Measurements from ENCODE around the gene MPP1.
"Not testable (repeated sequence)": the region's sequence is repeated elsewhere in the genome, so short reads cannot be mapped to it uniquely, and the experiment has no call there.

MPP1 gene

GRCh38 chrX:154829134-154829533 lies 23.8 kb upstream of the MPP1 start:
- no peak for TF ChIP-seq CTCF (conservative IDR thresholded peaks at IDR 0.05)
- no peak for TF ChIP-seq ZFX (IDR thresholded peaks at IDR 0.05)
- no peak overlapping the region for H3K27ac ChIP-seq

- TF ChIP-seq ZFX (IDR thresholded peaks at IDR 0.05) (no peak), CTCF (conservative IDR thresholded peaks at IDR 0.05) (no peak)
- no peak overlapping the region for H3K27ac ChIP-seq
Measured at GRCh38 chrX:154828016-154828408, 22.7 kb upstream of the MPP1 start.

GRCh38 chrX:154827194-154828015 lies 22.1 kb upstream of the MPP1 start:
- TF ChIP-seq CTCF (conservative IDR thresholded peaks at IDR 0.05) (no peak), ZFX (IDR thresholded peaks at IDR 0.05) (no peak)
- H3K27ac ChIP-seq = no peak overlapping the region

- H3K27ac ChIP-seq = not testable (repeated sequence)
Measured at GRCh38 chrX:154825586-154825985, 20.3 kb upstream of the MPP1 start.

- no peak for TF ChIP-seq CTCF (conservative IDR thresholded peaks at IDR 0.05)
- no peak for TF ChIP-seq ZFX (IDR thresholded peaks at IDR 0.05)
- no peak overlapping the region for H3K27ac ChIP-seq
Measured at GRCh38 chrX:154824638-154825037, 19.4 kb upstream of the MPP1 start.

- no peak for TF ChIP-seq CTCF (conservative IDR thresholded peaks at IDR 0.05)
- TF ChIP-seq ZFX (IDR thresholded peaks at IDR 0.05) = no peak
- H3K27ac ChIP-seq = no peak overlapping the region
Measured at GRCh38 chrX:154822029-154822428, 16.7 kb upstream of the MPP1 start.

GRCh38 chrX:154821523-154821922 lies 16.2 kb upstream of the MPP1 start:
- no peak overlapping the region for H3K27ac ChIP-seq
- TF ChIP-seq CTCF (conservative IDR thresholded peaks at IDR 0.05) (no peak), ZFX (IDR thresholded peaks at IDR 0.05) (no peak)

- no peak for TF ChIP-seq CTCF (conservative IDR thresholded peaks at IDR 0.05)
- no peak for TF ChIP-seq ZFX (IDR thresholded peaks at IDR 0.05)
- H3K27ac ChIP-seq = no peak overlapping the region
Measured at GRCh38 chrX:154819771-154820341, 14.6 kb upstream of the MPP1 start.

Measured in C4-2B (cell line).